Measurements from ENCODE around the gene P4HTM.

The P4HTM gene

GRCh38 chr3:49021813-49022687, 32.0 kb downstream of the P4HTM start, which contains the start of gene NDUFAF3 (continued):
- TF ChIP-seq, protein P1, sequence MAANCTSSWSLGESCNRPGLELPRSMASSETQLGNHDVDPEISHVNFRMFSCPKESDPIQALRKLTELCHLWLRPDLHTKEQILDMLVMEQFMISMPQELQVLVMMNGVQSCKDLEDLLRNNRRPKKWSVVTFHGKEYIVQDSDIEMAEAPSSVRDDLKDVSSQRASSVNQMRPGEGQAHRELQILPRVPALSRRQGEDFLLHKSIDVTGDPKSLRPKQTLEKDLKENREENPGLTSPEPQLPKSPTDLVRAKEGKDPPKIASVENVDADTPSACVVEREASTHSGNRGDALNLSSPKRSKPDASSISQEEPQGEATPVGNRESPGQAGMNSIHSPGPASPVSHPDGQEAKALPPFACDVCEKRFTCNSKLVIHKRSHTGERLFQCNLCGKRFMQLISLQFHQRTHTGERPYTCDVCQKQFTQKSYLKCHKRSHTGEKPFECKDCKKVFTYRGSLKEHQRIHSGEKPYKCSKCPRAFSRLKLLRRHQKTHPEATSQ (tag by site-specific recombination; IDR thresholded peaks at IDR 0.05), result peak; percentile 82; the same call in 1 of the 2 replicates
- TF ChIP-seq ZSCAN4 (tag by site-specific recombination; IDR thresholded peaks at IDR 0.05) (peak; percentile 32; the same call in 1 of the 2 replicates), ZNF660 (tag by site-specific recombination; IDR thresholded peaks at IDR 0.05) (peak; percentile 87), ZEB2 (tag by site-specific recombination; IDR thresholded peaks at IDR 0.05) (peak; percentile 100), ZNF341 (tag by site-specific recombination; IDR thresholded peaks at IDR 0.05; ENCODE audit: low read depth) (peak; percentile 44), GLIS1 (tag by site-specific recombination; IDR thresholded peaks at IDR 0.05) (peak; percentile 74), ZNF394 (tag by site-specific recombination; IDR thresholded peaks at IDR 0.05; ENCODE audit: borderline replicate concordance) (peak; percentile 59), ZNF10 (tag by site-specific recombination; IDR thresholded peaks at IDR 0.05) (peak; percentile 80), ZSCAN18 (tag by site-specific recombination; IDR thresholded peaks at IDR 0.05) (no peak; the same call in 1 of the 2 replicates), ZBTB10 (tag by site-specific recombination; IDR thresholded peaks at IDR 0.05) (no peak), HOXA7 (CRISPR knock-in tag; IDR thresholded peaks at IDR 0.05; ENCODE audit: borderline replicate concordance) (no peak), ZNF580 (tag by site-specific recombination; IDR thresholded peaks at IDR 0.05) (peak; percentile 62; the same call in 1 of the 2 replicates), OSR2 (tag by site-specific recombination; IDR thresholded peaks at IDR 0.05) (no peak), PRDM4 (tag by site-specific recombination; IDR thresholded peaks at IDR 0.05) (peak; percentile 27; the same call in 1 of the 2 replicates), ZBTB20 (tag by site-specific recombination; IDR thresholded peaks at IDR 0.05) (peak; percentile 97), ZNF488 (tag by site-specific recombination; IDR thresholded peaks at IDR 0.05) (no peak)
- TF ChIP-seq, protein P2, sequence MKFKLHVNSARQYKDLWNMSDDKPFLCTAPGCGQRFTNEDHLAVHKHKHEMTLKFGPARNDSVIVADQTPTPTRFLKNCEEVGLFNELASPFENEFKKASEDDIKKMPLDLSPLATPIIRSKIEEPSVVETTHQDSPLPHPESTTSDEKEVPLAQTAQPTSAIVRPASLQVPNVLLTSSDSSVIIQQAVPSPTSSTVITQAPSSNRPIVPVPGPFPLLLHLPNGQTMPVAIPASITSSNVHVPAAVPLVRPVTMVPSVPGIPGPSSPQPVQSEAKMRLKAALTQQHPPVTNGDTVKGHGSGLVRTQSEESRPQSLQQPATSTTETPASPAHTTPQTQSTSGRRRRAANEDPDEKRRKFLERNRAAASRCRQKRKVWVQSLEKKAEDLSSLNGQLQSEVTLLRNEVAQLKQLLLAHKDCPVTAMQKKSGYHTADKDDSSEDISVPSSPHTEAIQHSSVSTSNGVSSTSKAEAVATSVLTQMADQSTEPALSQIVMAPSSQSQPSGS (tag by site-specific recombination; IDR thresholded peaks at IDR 0.05; ENCODE audit: low read depth), result peak; percentile 44; the same call in 1 of the 2 replicates
- TF ChIP-seq, protein P3, sequence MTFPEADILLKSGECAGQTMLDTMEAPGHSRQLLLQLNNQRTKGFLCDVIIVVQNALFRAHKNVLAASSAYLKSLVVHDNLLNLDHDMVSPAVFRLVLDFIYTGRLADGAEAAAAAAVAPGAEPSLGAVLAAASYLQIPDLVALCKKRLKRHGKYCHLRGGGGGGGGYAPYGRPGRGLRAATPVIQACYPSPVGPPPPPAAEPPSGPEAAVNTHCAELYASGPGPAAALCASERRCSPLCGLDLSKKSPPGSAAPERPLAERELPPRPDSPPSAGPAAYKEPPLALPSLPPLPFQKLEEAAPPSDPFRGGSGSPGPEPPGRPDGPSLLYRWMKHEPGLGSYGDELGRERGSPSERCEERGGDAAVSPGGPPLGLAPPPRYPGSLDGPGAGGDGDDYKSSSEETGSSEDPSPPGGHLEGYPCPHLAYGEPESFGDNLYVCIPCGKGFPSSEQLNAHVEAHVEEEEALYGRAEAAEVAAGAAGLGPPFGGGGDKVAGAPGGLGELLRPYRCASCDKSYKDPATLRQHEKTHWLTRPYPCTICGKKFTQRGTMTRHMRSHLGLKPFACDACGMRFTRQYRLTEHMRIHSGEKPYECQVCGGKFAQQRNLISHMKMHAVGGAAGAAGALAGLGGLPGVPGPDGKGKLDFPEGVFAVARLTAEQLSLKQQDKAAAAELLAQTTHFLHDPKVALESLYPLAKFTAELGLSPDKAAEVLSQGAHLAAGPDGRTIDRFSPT (tag by site-specific recombination; IDR thresholded peaks at IDR 0.05), result peak; percentile 69; the same call in 1 of the 2 replicates
- TF ChIP-seq, protein P4, sequence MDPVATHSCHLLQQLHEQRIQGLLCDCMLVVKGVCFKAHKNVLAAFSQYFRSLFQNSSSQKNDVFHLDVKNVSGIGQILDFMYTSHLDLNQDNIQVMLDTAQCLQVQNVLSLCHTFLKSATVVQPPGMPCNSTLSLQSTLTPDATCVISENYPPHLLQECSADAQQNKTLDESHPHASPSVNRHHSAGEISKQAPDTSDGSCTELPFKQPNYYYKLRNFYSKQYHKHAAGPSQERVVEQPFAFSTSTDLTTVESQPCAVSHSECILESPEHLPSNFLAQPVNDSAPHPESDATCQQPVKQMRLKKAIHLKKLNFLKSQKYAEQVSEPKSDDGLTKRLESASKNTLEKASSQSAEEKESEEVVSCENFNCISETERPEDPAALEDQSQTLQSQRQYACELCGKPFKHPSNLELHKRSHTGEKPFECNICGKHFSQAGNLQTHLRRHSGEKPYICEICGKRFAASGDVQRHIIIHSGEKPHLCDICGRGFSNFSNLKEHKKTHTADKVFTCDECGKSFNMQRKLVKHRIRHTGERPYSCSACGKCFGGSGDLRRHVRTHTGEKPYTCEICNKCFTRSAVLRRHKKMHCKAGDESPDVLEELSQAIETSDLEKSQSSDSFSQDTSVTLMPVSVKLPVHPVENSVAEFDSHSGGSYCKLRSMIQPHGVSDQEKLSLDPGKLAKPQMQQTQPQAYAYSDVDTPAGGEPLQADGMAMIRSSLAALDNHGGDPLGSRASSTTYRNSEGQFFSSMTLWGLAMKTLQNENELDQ (tag by site-specific recombination; IDR thresholded peaks at IDR 0.05; ENCODE audit: low read depth), result no peak

All from HEK293 (cell line).